ENCODE measurements around the gene TRPC4. TPM values are rescaled to one million over a fixed set of nuclear protein-coding genes. Genes with fewer than 3 reads are reported as not detected.

The TRPC4 gene
- total and polyA plus RNA-seq, 10 donors: 0.06 to 0.42 (median 0.15) TPM; not detected in 4

DNA sequence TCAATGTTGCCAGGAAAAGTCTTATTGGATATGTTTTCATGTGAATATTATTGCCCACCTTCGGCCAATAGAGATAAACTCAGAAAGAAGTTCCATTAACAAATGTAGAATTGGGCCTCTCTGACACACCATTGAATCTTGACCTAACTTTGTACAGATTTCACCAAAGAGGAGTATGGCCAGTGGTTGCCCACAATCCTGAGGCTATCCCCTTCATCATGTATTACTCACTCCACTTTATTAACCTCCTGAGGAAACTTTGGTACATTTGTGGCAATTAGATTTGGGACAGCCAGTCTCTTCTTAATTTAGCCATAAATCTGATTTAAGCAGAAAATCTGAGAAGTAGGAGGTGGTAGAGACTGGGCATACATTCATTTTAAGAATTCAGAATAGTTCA, 217.7 kb downstream of the TRPC4 start:
- no peak for DNase-seq

GRCh38 chr13:37648609-37649008, 221.0 kb downstream of the TRPC4 start:
- DNase-seq: no peak
- no peaks in the 10 kb centered on the region for H3K36me3 ChIP-seq
- H3K4me1 ChIP-seq: no peaks in the 10 kb centered on the region
- no peaks in the 10 kb centered on the region for H3K27me3 ChIP-seq (replicated peaks in 1 of 7)
- H3K4me3 ChIP-seq: no peak overlapping the region
- no peaks in the 10 kb centered on the region for H3K9me3 ChIP-seq
- H3K27ac ChIP-seq: no peak overlapping the region
- no peak for TF ChIP-seq POLR2A (IDR thresholded peaks at IDR 0.05)
- TF ChIP-seq POLR2AphosphoS5 (IDR thresholded peaks at IDR 0.05): no peak
- no peak for TF ChIP-seq CTCF (IDR thresholded peaks at IDR 0.05 in 8 of 11, conservative IDR thresholded peaks at IDR 0.05 in 3 of 11)
- intact Hi-C loops (cut with DNase I; ENCODE audit: low total_unique reads): no loop called here

More for the DNA sequence above, 217.7 kb downstream of the TRPC4 start:
- Histone ChIP-seq H3K27ac (no peak overlapping the region), H3K9me3 (no peaks in the 10 kb centered on the region), H3K4me1 (no peaks in the 10 kb centered on the region), H3K27me3 (replicated peaks in 1 of 7) (no peaks in the 10 kb centered on the region), H3K4me3 (no peak overlapping the region), H3K36me3 (no peaks in the 10 kb centered on the region)
- 68 to 89% (median 82%) methylated on average over 1 of the region's 1 CpG for WGBS, 5 donors
- TF ChIP-seq POLR2A (IDR thresholded peaks at IDR 0.05) (no peak), CTCF (IDR thresholded peaks at IDR 0.05 in 8 of 11, conservative IDR thresholded peaks at IDR 0.05 in 3 of 11) (no peak), POLR2AphosphoS5 (IDR thresholded peaks at IDR 0.05) (no peak)
- intact Hi-C loops (cut with DNase I; ENCODE audit: low total_unique reads): no loop called here

- intact Hi-C loops (cut with DNase I; ENCODE audit: low total_unique reads): no loop called here
- Histone ChIP-seq H3K9me3 (no peaks in the 10 kb centered on the region), H3K27me3 (replicated peaks in 1 of 7) (no peaks in the 10 kb centered on the region), H3K27ac (no peak overlapping the region), H3K4me3 (no peak overlapping the region), H3K4me1 (no peaks in the 10 kb centered on the region), H3K36me3 (no peaks in the 10 kb centered on the region)
- WGBS, 5 donors: 35 to 53% (median 42%) methylated on average over 5 of the region's 5 CpGs
- no peak for TF ChIP-seq POLR2A (IDR thresholded peaks at IDR 0.05)
- TF ChIP-seq POLR2AphosphoS5 (IDR thresholded peaks at IDR 0.05): no peak
- TF ChIP-seq CTCF (IDR thresholded peaks at IDR 0.05 in 8 of 11, conservative IDR thresholded peaks at IDR 0.05 in 3 of 11): no peak
- DNase-seq: no peak
Observed at GRCh38 chr13:37647031-37647650, 222.4 kb downstream of the TRPC4 start.

GRCh38 chr13:37646531-37646930, 223.0 kb downstream of the TRPC4 start:
- Histone ChIP-seq H3K27me3 (replicated peaks in 1 of 7) (no peaks in the 10 kb centered on the region), H3K4me1 (no peaks in the 10 kb centered on the region), H3K27ac (no peak overlapping the region), H3K4me3 (no peak overlapping the region), H3K36me3 (no peaks in the 10 kb centered on the region), H3K9me3 (no peaks in the 10 kb centered on the region)
- 41 to 55% (median 45%) methylated on average over 3 of the region's 3 CpGs for WGBS, 5 donors
- intact Hi-C loops (cut with DNase I; ENCODE audit: low total_unique reads): no loop called here
- TF ChIP-seq POLR2A (IDR thresholded peaks at IDR 0.05) (no peak), POLR2AphosphoS5 (IDR thresholded peaks at IDR 0.05) (no peak), CTCF (IDR thresholded peaks at IDR 0.05 in 8 of 11, conservative IDR thresholded peaks at IDR 0.05 in 3 of 11) (no peak)
- no peak for DNase-seq

Measured in spleen (tissue), 11 donors.